AG09309 (cell line): ENCODE results near the gene EPHB2.

Experiments used
- DNase-seq: peaks from one replicate; pipeline ENCODE4 v3.0.0-alpha.2; 2010; ENCODE audit warnings: low read depth
- H3K4me3 ChIP-seq: 2 replicates; pipeline ENCODE4 v1.5.1; 2011; ENCODE audit warnings: mild to moderate bottlenecking, low read depth, low read length, moderate library complexity; ENCODE audit not compliant: control insufficient read depth
- TF ChIP-seq, protein P1 (sequence below): IDR thresholded peaks from 2 replicates; pipeline ENCODE4 v1.5.1; 2011; ENCODE audit warnings: mild to moderate bottlenecking, low read depth, low read length, inconsistent platforms; ENCODE audit not compliant: insufficient read depth, control insufficient read depth; ENCODE audit errors: missing control alignments

The EPHB2 gene

DNA sequence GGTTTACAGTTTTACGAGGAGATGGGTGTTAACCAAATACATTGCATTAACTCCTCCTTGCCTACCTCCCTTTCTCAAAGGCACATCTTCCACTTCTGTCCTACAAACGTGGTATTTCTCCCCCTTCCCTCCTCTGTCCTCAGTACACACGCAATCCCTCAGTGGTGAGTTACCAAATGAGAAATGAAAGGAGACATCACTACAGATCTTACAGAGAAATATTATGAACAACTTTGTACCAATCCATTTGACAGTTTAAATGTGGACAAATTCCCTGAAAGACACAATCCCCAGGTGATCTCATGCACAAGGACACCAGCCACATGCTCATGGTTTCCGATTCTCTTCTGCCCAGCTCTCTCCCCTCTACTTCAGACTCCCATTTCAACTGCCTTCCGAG is 255.7 kb downstream of the EPHB2 start:
- TF ChIP-seq, protein P1, sequence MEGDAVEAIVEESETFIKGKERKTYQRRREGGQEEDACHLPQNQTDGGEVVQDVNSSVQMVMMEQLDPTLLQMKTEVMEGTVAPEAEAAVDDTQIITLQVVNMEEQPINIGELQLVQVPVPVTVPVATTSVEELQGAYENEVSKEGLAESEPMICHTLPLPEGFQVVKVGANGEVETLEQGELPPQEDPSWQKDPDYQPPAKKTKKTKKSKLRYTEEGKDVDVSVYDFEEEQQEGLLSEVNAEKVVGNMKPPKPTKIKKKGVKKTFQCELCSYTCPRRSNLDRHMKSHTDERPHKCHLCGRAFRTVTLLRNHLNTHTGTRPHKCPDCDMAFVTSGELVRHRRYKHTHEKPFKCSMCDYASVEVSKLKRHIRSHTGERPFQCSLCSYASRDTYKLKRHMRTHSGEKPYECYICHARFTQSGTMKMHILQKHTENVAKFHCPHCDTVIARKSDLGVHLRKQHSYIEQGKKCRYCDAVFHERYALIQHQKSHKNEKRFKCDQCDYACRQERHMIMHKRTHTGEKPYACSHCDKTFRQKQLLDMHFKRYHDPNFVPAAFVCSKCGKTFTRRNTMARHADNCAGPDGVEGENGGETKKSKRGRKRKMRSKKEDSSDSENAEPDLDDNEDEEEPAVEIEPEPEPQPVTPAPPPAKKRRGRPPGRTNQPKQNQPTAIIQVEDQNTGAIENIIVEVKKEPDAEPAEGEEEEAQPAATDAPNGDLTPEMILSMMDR: no peak
- H3K4me3 ChIP-seq: no peak overlapping the region
- no peak for DNase-seq

DNA sequence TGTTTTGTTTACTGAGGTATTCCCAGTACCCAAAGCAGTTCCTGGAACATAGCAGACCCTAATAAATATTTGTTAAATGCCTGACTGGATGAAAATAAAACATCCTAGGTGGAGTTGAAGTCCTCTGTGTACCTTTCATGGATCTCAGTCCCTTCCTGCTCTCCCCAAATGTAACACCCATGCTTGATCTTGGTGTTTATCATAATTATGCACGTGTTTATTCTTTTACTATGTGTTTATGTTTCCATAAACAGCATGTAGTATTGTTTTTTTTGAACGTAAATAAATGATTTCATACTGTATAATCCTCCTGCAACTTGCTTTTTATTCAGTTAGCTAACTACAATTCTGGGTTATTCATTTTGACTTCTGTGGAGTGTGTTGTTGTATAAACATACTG is 257.2 kb downstream of the EPHB2 start:
- no peak for DNase-seq
- TF ChIP-seq, protein P1: no peak

DNA sequence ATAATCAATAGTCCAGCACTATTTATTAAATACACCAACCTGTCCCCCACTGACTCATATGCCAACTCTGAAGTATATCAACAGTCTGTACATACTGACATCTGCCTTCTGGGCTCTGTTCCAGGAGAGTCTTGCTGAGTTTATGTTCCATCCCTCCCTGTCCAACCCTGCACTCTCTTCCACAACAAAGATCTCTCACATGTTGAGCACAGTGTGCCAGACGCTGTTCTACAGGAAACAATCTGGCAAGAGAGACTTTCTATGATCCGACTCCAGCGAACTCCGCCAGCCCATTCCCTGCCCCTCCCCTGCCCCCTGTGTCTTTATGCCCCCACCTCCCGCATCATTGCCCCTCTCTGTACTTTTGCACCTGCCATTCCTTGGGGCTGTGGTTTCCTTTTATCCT is 258.7 kb downstream of the EPHB2 start:
- TF ChIP-seq, protein P1: no peak
- no peak overlapping the region for H3K4me3 ChIP-seq
- DNase-seq: peak; percentile 20

More for the DNA sequence above, 257.2 kb downstream of the EPHB2 start:
- no peak overlapping the region for H3K4me3 ChIP-seq

DNA sequence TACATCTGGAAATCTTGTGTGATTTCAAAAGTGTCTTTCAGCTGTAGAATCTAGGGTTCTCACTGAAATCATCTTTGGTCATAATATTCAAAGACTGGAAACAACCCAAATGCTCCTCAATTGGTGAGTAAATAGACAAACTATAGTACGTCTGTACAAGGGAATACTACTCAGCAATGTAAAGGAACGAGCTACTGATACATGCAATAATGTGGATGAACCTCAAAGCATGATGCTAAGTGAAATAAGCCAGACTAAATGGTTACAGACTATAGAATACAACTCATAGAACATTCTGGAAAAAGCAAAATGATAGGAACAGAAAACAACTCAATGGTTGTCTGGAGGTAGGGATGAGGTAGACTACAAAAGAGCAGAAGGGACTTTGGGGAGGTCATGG is 259.5 kb downstream of the EPHB2 start:
- no peak overlapping the region for H3K4me3 ChIP-seq
- no peak for DNase-seq
- TF ChIP-seq, protein P1: no peak
